IPS DF 19.7 (cell line): ENCODE data around the gene ZNF525.
A peak's percentile ranks its signal among the peaks of the same experiment; 100 is the strongest.
"Not testable (repeated sequence)": the region's sequence is repeated elsewhere in the genome, so short reads cannot be mapped to it uniquely, and the experiment has no call there.

Source experiments
- DNase-seq: peaks from one replicate; pipeline ENCODE4 v3.0.0-alpha.2; 2013; ENCODE audit warnings: low read depth, low spot score

The ZNF525 gene

DNA sequence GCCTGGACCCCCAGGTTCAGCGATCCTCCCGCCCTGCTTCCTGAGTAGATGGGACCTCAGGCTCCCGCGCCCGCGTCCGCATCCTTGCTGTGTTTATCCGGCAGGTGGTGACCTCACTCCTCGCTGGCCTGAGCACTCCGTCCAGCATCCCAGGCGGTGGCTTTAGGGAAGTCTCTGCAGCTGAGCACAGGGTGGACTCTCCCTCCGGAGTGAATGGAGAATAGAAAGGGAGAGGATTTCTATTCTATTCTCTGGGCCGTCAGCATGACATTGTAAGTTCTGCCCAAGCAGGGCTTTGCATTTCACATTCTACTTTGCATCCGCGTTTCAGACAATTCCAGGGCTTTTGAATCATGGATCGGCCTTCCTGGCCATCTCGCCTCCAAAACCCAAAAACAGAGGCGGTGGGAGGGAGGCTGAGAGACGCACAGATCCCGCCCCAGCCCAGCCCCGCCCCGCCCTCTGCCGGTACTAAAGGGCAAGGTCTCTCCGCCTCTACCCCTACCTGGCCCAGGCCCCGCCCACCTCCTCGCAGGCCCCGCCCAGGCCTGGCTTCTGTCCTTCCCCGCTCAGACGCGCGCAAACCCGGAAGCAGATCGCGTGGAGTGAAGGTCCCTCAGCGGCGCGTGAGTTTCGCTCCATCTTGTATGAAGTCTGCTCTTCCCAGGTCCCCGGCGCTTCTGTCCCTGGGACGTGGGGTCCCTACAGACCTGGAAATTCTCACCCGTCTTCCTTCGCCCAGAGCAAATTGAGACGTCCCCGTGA is at the start of gene ZNF525:
TSS of gene ZNF525 (plus strand) at position 572 of the 765 bp plus-strand sequence. CDS start 6,577 bp downstream, outside the sequence.
- peak; percentile 68 for DNase-seq

DNA sequence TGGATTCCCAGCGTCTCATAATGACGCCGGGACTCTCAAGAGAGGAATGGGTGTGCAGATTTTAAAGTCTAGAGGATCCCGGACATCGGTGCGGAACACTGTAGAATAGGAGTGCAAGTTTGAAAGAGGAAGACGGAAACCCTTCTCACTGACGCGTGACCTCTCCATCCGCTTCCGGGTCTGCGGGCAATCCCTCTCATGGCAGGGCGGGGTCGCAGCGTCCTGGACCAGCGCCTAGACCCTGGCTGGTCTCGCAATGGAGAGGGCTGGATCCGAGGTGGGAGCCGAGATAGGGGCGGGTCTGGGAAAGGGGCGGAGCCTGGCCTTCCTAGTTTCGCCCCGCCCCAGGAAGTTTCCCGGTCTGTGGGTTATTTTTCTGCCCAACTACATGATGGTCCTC is 36.5 kb upstream of the ZNF525 start:
- no peak for DNase-seq

DNA sequence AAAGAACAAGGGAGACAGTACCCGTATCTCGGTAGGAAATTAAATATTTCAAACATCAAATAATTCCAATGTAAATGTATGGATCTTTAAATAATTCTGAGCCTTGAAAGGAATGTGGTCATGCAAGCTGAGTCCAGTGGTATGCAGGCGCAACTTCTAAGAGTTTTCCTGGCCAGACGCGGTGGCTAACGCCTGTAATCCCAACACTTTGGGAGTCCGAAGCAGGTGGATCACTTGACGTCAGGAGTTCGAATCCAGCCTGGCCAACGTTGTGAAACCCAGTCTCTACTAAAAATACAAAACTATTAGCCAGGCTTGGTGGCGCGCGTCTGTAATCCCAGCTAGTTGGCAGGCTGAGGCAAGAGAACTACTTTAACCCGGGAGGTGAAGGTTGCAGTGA is 33.0 kb upstream of the ZNF525 start:
- DNase-seq = no peak

DNA sequence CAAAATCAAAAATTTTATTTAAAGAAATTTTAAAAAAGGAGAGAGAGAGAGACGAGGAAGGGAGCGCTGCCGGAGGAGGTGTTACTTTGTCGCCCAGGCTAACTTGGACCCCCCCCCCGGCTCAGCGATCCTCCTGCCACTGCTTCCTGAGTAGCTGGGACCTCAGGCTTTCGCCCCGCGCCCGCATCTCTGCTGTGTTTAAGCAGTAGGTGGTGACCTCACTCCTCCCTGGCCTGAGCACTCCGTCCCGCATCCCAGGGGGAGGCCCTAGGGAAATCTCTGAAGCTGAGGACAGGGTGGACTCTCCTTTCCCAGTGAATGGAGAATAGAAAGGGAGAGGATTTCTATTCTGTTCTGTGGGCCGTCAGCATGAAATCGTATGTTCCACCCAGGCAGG is 32.4 kb upstream of the ZNF525 start:
- DNase-seq = peak; percentile 25

DNA sequence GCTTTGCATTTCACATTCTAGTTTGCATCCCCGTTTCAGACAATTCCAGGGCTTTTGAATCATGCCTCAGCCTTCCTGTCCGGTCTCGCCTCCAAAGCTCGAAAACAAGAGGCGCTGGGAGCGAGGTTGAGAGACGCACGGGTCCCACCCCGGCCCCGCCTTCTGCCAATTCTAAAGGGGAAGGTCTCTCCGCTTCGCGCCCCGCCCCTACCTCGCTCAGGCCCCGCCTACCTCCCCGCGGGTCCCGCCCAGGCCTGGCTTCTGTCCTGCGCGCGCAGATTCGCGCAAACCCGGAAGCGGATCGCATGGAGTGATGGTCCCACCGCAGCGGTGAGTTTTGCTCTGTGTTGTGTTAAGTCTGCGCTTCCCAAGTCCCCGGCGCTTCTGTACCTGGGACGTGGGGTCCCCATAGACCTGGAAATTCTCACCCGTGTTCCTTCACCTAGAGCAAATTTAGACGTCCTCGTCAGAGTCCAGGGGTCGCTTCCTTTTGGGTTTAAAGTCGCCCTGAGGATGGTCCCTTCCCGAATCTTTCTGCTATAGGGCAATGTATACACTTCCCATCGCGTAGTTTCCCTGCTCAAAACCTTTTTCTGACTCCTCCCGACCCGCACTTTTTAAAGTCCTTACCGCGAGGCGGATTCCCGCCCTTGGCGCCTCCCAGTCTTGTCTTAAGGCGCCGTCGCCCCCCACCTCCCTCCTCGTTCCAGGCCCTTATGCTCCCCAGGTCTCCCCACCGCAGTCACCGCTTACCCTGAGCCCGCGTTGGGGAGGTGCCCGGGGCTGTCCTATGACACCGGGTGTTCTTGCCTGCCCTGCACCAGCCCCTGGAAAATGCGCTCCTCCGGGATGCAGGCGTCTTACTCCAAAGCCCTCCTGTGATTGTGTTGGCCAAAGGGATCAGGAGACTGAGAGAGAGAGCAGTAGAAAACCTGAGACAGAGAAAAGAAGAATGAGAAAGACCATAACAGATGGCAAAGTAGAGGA is 31.7 kb upstream of the ZNF525 start, which contains the start of gene ZNF845:
TSS of gene ZNF845 (plus strand) at position 287 of the 987 bp plus-strand sequence. CDS start 7,559 bp downstream, outside the sequence.
- DNase-seq = peak; percentile 45

DNA sequence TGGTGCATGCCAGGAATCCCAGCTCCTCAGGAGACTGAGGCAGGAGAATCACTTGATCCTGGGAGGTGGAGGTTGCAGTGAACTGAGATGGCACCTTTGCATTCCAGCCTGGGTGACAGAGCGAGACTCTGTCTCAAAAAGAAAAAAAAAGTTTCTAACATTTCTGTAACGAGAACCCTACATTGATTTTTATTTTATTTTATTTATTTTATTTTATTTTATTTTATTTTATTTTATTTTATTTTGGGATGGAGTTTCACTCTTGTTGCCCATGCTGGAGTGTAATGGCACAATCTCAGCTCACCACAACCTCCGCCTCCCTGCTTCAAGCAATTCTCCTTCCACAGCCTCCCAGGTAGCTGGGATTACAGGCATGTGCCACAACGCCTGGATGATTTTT is 21.1 kb upstream of the ZNF525 start:
- DNase-seq = not testable (repeated sequence)

DNA sequence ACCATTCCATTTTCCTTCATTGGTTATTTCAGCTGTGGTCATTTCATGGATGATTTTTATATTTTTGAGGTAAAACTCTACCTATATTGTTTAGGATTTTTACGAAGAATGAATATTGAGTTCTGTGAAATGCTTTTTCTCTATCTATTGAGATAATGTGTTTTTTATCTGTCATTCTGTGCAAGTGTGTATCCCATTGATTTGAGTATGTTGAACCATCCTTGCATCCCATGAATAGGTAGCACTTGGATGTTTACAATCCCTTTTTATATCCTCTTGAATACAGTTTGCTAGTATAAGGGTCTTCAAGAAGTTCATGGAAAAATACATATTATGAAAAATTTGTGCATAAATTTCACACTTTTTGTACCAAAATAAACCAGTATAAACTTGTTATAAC is 9.8 kb upstream of the ZNF525 start:
- no peak for DNase-seq

DNA sequence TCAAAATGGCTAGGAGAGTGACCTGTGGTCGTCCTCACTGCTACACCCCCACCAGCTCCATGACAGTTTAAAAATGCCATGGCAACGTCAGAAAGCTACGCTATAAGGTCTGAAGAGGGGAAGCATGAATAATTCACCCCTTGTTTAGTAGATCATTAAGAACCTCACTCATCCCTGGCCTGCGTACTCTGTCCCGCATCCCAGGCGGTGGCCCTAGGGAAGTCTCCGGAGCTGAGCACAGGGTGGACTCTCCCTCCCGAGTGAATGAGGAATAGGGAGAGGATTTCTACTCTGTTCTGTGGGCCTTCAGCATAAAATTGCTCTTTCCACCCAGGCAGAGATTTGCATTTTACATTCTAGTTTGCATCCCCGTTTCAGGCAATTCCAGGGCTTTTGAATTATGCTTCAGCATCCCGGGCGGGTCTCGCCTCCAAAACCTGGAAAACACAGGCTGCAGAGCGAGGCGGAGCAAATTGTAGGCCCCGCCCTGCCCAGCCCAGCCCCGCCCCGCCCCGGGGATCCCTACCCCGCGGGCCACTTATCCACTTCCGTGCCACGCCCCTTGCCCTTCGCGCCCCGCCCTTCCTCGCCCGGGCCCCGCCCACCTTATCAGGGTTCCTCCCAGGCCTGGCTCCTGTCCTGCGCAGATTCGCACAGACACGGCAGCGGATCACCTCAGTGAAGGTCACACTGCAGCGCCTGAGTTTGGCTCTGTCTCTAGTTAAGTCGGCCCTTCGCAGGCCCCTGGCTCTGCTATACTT is 7.5 kb upstream of the ZNF525 start:
- no peak for DNase-seq

DNA sequence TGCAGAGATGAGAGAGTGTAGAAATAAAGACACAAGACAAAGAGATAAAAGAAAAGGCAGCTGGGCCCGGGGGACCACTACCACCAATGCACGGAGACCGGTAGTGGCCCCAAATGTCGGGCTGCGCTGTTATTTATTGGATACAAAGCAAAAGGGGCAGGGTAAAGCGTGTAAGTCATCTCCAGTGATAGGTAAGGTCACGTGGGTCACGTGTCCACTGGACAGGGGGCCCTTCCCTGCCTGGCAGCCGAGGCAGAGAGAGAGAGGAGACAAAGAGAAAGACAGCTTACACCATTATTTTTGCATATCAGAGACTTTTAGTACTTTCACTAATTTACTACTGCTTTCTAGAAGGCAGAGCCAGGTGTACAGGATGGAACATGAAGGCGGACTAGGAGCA is 5.4 kb upstream of the ZNF525 start:
- not testable (repeated sequence) for DNase-seq

DNA sequence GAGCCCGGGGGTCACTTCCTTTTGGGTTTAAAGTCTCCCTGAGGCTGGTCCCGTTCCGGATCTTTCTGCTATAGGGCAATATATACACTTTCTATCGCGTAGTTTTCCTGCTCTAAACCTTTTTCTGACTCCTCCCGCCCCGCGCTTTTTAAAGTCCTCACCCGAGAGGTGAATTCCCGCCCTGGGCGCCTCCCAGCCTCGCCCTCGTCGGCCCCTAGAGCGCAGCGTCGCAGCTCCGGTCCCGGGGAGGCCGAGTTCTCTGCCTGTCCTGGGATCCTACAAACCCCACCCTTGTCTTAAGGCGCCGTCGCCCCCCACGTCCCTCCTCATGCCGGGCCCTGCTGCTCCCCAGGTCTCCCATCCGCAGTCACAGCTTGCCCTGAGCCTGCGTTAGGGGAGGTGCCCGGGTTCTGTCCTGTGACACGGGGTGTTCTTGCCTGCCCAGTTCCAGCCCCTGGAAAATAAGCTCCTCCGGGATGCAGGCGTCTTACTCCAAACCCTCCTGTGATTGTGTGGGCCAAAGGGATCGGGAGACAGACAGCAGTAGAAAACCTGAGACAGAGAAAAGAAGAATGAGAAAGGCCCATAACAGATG is 491 bp downstream of the ZNF525 start:
- no peak for DNase-seq

DNA sequence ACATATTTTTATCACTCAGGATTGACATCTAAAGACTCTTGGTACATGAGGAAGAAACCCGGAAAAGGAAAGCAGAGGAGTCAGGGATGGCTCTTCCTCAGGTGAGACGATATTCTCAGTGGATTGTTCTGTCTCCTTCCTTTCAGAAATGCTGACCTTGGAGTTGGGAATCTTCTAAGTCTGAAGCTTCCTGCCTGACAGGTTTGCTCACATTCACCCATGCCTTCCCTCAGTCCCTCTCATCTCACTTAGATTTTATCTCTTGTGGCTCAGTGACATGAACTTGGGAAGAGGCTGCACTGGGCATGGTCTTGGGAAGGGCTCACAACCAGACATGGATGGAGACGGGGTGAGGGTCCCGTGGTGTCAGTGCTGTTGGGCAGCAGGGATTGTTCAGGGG is 6.7 kb downstream of the ZNF525 start:
- no peak for DNase-seq

DNA sequence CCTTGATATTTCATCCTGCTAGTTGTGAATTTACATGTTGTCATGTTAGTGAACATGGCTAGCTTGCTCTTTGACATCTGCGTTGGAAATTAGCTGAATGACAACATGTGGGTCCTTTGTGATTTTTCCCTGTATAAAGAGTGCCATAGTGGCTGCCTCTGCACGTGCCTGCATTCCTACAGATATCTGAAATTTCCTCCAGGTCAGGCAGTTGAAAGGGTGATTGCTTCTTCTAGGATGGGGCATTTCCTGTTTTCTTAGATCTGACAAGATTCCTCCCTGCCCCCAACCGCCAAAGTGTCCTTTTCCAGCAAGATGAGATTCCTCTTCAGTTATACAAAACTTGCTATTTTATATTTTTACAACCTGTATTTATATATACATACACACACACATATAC is 8.8 kb downstream of the ZNF525 start:
- DNase-seq = no peak

DNA sequence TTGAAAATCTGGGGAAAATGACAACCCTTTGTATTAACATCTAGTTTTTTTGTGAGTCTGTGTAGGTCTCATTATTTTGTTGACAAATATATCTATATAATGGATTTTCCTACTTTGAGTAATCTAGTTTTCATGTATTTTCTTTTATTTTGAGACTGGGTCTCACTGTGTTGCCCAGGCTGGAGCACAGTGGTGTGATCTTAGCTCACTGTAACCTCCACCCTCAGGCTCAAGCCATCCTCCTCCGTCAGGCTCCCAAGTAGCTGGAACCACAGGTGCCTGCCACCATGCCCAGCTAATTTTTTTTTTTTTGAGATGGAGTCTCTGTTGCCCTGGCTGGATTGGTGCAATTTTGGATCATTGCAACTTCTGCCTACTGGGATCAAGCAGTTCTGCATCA is 9.2 kb downstream of the ZNF525 start:
- no peak for DNase-seq

DNA sequence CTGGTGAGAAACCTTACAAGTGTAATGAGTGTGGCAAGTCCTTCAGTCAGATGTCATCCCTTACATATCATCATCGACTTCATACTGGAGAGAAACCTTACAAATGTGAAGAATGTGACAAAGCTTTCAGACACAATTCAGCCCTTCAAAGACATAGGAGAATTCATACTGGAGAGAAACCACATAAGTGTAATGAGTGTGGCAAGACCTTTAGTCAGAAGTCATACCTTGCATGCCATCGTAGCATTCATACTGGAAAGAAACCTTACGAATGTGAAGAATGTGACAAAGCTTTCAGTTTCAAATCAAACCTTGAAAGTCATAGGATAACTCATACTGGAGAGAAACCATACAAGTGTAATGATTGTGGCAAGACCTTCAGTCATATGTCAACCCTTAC is 15.9 kb downstream of the ZNF525 start:
- DNase-seq = no peak

DNA sequence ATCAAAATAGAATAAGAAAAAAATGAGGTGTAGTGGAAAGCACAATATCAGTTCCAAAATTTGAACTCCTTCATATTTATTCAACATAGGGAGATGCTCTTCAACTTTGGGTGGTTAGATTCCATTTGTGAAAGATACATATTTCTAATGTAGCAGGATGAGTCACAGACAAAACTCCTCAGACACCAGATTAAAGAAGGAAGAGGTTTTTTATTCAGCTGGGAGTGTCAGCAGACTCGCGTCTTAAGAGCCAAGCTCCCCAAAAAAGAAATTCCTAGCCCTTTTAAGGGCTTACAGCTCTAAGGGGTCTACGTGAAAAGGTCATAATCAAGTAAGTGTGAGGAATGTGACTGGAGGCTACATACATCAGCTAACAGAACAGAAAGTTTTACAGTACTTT is 22.7 kb downstream of the ZNF525 start:
- no peak for DNase-seq

DNA sequence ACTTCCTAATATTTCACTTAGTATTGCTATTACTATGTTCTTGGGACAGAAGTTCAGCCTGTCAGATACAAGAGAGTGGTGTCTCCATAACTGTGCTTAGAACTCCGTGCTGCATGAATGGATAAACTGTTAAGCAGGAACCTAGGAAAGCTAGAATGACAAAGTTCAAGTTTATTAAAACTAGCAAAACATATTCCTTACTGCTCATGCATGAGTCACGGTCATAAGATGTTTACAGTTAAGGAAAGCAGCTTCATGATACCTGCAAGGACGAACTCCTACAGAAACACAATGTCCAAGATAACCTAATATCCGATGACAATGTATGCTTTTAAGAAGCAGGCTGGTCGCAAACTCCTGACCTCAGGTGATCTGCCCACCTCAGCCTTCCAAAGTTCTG is 23.4 kb downstream of the ZNF525 start:
- no peak for DNase-seq

DNA sequence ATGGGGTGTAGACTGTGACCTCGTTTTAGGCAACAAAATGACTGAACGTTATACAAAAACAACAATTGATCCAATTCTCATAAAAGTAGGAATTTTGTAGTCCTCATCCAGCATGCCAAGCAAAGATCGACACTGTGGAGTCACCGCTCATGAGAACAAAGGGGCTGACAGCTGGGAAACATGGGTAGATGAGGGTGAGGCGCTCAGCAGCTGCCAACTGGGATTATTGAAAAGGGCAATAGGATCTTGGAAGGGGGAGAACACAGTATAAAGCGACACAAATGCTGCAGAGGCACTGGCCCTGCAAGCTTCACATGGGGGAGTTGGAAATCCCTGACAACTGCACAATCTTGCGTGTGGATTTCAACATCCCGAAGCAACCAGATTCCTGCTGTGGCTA is 24.1 kb downstream of the ZNF525 start:
- DNase-seq = no peak

DNA sequence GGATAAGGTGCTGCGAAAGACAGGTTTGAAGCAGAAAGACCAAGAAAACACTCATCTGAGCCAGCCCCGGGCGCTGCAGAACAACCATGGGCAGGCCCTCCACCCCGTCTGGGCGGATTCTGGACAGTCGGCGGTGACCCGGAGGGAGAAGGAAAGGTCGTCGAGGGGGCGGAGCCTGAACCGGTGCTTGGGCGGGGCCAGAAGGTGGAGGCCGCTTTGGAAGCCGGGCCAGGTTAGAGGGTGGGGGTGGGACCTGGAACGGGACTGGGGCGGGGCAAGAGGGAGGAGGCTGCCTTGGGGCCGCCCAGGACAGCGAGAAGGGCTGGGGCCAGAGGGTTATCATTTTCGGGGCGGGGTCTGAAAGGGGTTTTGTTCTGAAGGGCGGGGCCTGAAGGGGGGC is 24.5 kb downstream of the ZNF525 start:
- DNase-seq = no peak

DNA sequence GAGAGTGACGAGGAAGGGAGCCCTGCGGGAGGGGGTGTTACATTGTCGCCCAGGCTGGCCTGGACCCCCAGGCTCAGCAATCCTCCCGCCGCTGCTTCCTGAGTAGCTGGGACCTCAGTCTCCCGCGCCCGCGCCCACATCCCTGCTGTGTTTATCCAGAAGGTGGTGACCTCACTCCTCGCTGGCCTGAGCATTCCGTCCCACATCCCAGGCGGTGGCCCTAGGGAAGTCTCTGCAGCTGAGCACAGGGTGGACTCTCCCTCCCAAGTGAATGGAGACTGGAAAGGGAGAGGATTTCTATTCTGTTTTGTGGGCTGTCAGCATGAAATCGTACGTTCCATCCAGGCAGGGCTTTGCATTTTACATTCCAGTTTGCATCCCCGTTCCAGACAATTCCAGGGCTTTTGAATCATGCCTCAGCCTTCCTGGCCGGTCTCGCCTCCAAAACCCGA is 29.0 kb downstream of the ZNF525 start:
- no peak for DNase-seq

DNA sequence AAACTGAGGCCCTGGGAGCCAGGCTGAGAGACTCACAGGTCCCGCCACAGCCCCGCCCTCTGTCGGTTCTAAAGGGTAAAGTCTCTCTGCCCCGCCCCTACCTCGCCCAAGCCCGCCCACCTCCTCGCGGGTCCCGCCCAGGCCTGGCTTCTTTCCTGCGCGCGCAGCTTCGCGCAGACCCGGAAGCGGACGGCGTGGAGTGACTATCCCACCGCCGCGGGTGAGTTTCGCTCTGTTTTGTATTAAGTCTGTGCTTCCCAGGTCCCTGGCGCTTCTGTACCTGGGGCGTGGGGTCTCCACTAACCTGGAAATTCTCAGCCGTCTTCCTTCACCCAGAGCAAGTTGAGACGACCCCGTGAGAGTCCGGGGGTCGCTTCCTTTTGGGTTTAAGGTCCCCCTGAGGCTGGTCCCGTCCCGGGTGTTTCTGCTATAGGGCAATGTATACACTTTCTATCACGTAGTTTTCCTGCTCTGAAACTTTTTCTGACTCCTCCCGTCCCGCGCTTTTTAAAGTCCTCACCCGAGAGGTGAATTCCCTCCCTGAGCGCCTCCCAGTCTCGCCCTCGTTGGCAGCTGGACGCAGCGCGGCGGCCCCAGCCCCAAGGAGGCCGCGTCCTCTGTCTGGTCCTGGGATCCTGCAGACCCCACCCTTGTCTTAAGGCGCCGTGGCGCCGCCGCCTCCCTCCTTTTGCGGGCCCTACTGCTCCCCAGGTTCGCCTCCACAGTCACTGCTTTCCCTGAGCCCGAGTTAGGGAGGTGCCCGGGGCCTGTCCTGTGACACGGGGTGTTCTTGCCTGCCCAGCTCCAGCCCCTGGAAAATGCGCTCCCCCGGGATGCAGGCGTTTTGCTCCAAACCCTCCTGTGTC is 29.7 kb downstream of the ZNF525 start, which contains the start of gene ZNF765:
TSS of gene ZNF765 (plus strand) at position 176 of the 866 bp plus-strand sequence. CDS start 2,867 bp downstream, outside the sequence.
- peak; percentile 52 for DNase-seq
